ENCODE measurements around the gene ULK1.

- TF ChIP-seq, protein P1, sequence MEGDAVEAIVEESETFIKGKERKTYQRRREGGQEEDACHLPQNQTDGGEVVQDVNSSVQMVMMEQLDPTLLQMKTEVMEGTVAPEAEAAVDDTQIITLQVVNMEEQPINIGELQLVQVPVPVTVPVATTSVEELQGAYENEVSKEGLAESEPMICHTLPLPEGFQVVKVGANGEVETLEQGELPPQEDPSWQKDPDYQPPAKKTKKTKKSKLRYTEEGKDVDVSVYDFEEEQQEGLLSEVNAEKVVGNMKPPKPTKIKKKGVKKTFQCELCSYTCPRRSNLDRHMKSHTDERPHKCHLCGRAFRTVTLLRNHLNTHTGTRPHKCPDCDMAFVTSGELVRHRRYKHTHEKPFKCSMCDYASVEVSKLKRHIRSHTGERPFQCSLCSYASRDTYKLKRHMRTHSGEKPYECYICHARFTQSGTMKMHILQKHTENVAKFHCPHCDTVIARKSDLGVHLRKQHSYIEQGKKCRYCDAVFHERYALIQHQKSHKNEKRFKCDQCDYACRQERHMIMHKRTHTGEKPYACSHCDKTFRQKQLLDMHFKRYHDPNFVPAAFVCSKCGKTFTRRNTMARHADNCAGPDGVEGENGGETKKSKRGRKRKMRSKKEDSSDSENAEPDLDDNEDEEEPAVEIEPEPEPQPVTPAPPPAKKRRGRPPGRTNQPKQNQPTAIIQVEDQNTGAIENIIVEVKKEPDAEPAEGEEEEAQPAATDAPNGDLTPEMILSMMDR (conservative IDR thresholded peaks at IDR 0.05 in 1 of 2, IDR thresholded peaks at IDR 0.05 in 1 of 2; ENCODE audit: low read depth in 1 of 2, low read length in 2 of 2): no peak
- TF ChIP-seq EZH2 (IDR thresholded peaks at IDR 0.05; ENCODE audit: low read length, missing control alignments): no peak
Measured at GRCh38 chr12:131905630-131906091, 11.2 kb downstream of the ULK1 start.
